Breast epithelium (tissue), 3 donors: ENCODE results near the gene FUT7.

Experiments
- POLR2A ChIP-seq: fragments of 450-650 bp; IDR thresholded peaks from one replicate; pipeline ENCODE4 v1.6.1; 2016; ENCODE audit warnings: antibody characterized with exemption, mild to moderate bottlenecking, moderate library complexity
- POLR2AphosphoS5 ChIP-seq, 3 donors: sonication (generic); formaldehyde crosslinking; IDR thresholded peaks; one replicate each; pipeline ENCODE4 v1.6.1; 2017; ENCODE audit warnings: antibody characterized with exemption in 3 of 3
- TF ChIP-seq, protein P1 (sequence below), 3 donors: fragments of 450-650 bp; IDR thresholded peaks; one replicate each; pipeline ENCODE4 v1.5.1; 2016 to 2017; ENCODE audit warnings: antibody characterized with exemption in 3 of 3, mild to moderate bottlenecking in 3 of 3, moderate library complexity in 3 of 3

- TF ChIP-seq, protein P1, sequence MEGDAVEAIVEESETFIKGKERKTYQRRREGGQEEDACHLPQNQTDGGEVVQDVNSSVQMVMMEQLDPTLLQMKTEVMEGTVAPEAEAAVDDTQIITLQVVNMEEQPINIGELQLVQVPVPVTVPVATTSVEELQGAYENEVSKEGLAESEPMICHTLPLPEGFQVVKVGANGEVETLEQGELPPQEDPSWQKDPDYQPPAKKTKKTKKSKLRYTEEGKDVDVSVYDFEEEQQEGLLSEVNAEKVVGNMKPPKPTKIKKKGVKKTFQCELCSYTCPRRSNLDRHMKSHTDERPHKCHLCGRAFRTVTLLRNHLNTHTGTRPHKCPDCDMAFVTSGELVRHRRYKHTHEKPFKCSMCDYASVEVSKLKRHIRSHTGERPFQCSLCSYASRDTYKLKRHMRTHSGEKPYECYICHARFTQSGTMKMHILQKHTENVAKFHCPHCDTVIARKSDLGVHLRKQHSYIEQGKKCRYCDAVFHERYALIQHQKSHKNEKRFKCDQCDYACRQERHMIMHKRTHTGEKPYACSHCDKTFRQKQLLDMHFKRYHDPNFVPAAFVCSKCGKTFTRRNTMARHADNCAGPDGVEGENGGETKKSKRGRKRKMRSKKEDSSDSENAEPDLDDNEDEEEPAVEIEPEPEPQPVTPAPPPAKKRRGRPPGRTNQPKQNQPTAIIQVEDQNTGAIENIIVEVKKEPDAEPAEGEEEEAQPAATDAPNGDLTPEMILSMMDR (IDR thresholded peaks at IDR 0.05), result no peak
- no peak for TF ChIP-seq POLR2A
- no peak for TF ChIP-seq POLR2AphosphoS5 (IDR thresholded peaks at IDR 0.05)
Measured at GRCh38 chr9:137063311-137064026, 31.6 kb upstream of the FUT7 start.
